ENCODE measurements around the gene YBX1.

Gene YBX1

GRCh38 chr1:42735477-42736105 lies 53.4 kb downstream of the YBX1 start:
- no peak for DNase-seq

GRCh38 chr1:42736152-42736551 lies 53.9 kb downstream of the YBX1 start:
- DNase-seq = no peak

- DNase-seq = no peak
Measured at GRCh38 chr1:42736571-42737200, 54.5 kb downstream of the YBX1 start.

GRCh38 chr1:42737257-42737656 lies 55.0 kb downstream of the YBX1 start:
- DNase-seq = no peak

DNA sequence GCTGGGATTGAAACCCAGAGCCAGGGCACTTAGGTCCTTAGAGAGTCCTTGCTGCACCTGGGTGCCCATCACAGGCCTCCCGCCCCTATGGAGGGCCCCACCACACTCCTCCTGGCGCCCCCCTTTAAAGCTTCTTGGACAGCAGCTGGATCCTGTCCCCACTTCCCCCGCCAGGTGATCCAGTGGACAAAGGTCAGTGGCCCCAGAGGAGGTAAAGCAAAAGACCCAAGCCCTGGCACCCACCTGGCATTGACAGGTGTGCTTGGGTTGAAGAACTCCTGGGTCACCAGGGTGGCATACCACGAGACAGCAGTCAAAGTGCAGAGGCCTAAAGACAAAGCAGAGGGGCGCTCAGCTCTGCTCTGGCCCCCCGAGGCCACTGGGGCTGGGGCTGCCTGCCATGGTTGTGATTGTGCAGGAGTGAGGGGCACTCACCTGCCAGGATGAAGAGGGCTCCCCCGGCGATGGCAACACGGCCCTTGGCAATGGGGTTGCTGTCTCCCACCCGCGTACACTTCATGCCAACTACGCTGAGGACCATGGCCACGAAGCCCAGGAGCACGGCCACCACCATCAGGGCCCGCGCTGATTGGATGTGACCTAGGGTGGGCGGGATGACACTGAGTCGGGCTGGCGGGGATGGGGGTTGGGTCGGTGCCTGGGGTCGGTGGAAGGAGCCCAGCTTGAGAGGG lies 55.9 kb downstream of the YBX1 start:
- DNase-seq = no peak

- no peak for DNase-seq
Measured at GRCh38 chr1:42738678-42739226, 56.5 kb downstream of the YBX1 start.

DNA sequence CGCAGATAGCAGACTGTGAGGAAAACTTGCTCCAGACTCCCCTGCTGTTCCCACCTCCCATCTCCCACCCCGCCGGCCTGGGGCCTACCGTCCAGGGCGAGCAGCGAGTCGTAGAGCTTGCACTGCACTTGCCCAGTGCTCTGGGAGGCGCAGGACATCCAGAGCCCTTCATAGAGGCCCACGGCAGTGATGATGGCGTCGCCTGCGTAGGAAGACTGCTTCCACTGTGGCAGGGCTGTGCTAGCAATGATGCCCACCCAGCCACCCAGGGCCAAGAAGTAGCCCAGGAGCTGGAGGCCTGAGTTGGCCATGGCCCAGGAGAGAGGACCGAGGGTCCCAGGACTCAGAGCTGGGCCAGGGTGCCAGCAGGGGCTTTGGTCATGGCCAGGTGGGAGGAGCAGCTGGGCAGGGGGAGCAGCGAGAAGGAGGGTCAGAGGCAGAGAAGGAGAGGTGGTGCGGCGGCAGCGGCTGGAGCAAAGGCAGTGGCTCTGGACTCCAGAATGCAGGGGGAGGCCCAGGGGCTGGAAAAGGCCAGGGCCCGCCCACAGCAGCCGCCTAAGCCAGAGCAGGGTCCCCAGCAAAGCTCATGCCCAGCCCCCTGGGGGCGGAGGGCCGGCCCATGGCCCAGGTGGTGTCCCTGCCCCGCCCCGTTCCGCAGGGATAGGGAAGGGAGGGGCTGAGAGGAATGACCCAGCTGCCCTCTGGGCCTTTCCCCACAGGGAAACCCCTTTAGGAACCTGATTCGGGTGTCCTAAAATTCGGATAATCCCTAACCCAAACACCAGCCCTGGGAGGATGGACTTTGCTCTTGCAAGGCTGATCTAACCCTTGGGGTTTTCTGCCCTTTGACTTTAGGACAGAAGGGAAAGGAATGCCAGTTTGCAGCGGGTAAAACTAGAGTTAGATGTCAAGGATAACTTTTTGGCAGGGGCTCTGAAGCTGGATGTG lies 57.8 kb downstream of the YBX1 start, which contains the start of gene CLDN19:
TSS of gene CLDN19 (minus strand) at position 484 of the 948 bp plus-strand sequence. CDS start at position 311, 173 bp downstream.
- no peak for DNase-seq

GRCh38 chr1:42740851-42741580 lies 58.8 kb downstream of the YBX1 start:
- DNase-seq = no peak

DNA sequence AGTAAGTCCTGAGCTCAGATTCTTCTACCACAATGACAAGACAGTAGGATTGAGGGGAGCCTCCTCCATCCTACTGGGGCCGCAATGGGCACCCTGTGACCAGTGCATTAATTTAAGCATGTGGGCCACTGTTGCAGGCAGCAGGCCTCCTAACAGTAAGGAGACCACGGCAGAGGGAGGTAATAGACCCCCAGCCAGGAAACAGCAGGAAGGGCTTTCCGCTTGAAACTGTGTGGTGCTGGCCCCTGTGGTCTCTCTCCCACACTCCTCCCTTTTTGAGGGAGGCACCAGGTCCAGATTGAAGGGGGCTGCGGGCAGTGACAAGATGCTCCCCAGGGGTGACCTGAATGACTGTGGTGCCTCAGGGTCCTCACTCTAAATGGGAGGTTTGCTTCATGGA lies 59.5 kb downstream of the YBX1 start:
- DNase-seq = no peak

DNA sequence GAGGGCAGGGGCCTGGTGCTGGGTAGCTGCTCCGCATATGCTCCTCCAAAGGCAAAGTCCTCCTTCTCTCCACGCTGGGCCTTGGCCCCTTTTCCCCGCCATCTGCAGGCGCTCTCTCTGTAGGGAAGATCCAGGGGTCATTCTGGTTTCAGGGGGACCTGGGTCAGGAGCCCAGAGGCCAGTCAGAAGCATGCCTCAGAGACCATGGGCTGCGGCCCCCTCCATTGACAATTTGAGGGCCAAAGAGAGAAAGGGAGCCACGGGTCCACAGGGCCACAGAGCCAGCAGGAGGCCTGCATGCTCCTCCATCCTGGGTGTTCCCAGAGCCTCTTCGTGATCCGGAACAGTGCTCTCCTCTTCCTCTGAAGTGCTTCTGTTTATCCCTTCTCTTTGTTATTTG lies 59.9 kb downstream of the YBX1 start:
- no peak for DNase-seq

GRCh38 chr1:42742617-42743316 lies 60.5 kb downstream of the YBX1 start:
- DNase-seq = no peak

DNA sequence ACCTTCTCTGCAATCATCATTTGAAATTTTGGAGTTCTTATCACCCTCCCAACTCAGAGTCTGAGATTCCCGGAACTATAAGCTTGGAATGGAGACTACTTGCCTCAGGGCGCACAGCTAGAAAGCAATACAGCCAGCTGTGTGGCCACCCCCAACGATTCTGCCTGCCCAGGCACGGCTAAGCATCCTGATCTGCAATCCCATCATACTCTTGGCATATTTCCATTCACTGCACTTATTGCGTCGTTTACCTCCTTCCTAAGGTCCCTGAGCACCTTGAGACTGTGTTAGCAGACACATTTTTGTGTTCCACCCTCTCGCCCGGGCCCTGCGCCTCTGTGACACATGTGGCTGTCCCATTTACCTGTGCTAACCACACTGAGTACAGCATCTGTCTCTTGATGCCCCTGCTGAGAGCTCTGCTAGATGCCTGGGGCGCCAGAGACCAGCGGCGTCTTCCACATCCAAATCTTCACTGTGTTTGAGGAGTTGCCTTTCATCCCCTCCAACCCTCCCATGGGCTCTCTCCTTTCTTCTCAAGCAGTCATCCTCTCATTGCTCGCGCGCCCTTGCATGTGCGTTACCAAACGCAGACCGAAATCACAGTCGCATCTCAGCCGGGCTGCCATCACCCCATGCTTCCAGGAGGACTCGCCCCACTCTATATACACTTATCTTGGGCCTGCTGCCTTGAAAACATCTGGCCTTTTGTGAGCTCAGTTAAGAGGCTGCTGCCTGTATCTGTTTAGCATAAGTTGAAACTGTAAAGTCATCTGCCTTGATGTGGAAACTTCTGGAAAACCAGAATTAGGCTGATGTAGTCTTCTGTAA lies 61.3 kb downstream of the YBX1 start:
- no peak for DNase-seq

DNA sequence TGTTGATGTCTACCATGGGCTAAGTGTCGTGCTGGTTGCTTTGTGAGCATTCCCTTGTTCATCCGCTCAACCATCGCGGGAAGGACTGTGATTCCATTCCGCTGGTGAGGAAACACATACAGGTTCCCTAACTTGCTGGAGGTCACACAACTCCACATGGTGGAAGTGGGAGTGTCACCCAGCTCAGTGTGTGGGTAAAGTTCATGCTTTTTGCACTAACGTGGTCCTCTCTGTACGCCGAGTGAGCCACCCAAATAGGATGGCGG lies 61.9 kb downstream of the YBX1 start:
- DNase-seq = no peak

- DNase-seq = no peak
Measured at GRCh38 chr1:42745851-42746250, 63.6 kb downstream of the YBX1 start.

DNA sequence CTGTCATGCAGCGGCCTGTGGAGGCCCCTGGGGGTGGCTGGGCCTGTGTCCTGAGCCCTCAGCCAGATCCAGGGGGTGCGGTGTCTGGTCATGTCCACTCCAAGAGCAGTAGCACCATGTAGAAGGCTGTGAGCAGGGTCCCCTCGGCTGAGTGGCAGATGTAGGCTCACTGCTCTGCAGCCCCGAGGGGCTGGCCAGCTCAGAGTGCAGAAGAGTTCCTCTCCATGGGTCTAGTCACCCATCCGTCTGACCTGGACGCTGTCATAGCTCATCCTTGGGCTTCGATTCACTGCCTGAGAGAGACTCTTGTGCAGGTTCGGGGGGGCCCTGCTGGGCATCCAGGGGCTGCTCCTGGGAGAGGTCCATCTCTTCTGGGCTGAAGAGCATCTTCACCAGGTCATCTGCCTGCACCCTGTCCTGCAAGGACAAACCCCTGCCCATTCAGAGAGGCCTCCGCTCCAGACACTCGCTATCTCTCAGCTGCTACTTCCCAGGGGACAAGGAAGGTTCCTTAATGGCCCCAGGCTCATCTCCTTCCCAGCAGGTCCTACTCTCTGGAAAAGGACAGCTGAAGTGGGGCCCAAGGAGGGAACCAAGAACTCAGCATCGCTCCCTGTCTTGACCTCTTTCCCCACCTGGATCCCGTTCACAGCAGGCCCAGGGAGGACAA lies 64.4 kb downstream of the YBX1 start:
- no peak for DNase-seq

- DNase-seq = no peak
Measured at GRCh38 chr1:42747125-42747524, 64.9 kb downstream of the YBX1 start.

DNA sequence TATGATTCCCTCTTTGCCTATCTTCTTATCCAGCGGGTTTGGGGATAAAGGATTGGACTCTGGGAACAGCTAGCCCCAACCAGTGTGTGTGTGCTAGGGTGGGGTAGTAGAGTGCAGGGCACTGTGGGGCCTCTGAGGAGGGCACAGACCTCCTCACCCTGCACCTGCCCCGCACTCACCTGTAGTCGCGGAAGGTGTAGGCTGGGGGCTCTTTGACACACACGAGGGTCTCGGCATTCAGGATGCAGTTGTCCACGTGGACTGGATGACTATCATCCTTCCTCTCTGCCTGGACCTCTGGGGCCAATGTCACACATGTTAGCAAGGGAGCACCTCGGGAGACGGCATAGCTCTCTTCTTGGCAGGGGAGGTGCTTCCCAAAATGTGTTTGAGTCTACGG lies 65.8 kb downstream of the YBX1 start:
- DNase-seq = no peak

- no peak for DNase-seq
Measured at GRCh38 chr1:42748461-42749410, 66.5 kb downstream of the YBX1 start.

- no peak for DNase-seq
Measured at GRCh38 chr1:42750041-42750440, 67.8 kb downstream of the YBX1 start.

All from NCI-H187 treated with DMSO at 0.1 percent for 48 hours (cell line).